Retina (tissue), 1 donor: ENCODE results near the gene EGF.
"Not testable (repeated sequence)": the region's sequence is repeated elsewhere in the genome, so short reads cannot be mapped to it uniquely, and the experiment has no call there.

Experiments used
- DNase-seq: peaks from one replicate; pipeline ENCODE4 v3.0.0-alpha.2; 2016

Gene EGF

DNA sequence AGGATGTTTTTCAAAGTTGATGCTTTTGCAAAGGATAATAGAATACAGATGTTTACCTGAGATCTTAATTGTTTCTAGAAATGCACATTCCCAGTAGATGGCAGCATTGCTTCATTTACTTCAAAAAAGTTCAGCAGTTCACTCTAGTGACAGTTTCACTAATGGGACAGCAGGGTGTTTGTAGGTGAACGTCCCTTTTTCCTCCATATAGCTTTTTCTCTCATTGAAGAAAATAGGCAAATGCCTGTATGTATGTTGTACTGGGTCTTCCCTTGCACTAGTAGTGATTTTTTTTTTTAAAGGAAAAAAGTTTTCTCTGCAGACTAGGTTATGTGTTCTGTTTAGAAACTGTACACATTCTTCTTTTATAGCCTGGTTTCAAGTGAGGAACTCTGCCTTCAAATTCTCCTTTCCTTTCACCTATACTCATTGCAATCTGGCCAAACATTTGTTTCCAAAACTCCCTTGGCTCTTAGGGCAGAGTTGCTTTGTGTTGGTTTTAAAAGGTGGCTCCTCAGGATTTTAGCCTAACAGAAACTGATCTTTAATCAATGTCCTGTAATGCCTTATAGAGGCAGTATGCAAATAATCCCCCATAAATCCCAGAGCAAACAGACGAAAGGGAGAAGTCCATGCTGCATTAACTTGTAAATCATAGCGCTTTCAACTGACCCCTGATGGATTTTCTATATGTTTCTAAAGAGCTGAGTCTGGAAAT lies 86.3 kb downstream of the EGF start:
- peak; percentile 41 for DNase-seq

DNA sequence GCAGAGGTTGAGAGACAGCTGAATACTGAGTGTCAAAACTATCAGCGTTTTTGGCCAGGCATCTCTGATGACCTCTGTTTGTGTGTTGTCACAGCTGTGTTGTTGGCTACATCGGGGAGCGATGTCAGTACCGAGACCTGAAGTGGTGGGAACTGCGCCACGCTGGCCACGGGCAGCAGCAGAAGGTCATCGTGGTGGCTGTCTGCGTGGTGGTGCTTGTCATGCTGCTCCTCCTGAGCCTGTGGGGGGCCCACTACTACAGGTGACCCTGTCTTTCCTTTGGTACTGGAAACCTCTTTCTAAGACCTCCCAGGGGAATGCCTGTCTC lies 86.9 kb downstream of the EGF start:
- no peak for DNase-seq

DNA sequence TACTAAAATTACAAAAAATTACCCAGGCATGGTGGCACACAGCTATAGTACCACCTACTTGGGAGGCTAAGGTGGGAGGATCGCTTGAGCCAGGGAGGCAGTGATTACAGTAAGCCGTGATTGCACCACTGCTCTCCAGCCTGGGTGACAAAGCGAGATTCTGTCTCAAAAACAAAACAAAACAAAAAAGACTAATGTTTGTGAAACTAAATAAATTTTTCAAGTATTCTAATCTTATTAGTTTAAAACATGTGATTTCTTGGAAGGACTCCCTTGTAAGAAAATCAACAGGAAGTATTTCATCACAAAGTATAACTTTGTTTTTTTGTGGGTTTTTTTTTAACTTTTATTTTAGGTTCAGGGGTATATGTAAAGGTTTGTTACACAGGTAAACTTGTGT lies 89.6 kb downstream of the EGF start:
- no peak for DNase-seq

DNA sequence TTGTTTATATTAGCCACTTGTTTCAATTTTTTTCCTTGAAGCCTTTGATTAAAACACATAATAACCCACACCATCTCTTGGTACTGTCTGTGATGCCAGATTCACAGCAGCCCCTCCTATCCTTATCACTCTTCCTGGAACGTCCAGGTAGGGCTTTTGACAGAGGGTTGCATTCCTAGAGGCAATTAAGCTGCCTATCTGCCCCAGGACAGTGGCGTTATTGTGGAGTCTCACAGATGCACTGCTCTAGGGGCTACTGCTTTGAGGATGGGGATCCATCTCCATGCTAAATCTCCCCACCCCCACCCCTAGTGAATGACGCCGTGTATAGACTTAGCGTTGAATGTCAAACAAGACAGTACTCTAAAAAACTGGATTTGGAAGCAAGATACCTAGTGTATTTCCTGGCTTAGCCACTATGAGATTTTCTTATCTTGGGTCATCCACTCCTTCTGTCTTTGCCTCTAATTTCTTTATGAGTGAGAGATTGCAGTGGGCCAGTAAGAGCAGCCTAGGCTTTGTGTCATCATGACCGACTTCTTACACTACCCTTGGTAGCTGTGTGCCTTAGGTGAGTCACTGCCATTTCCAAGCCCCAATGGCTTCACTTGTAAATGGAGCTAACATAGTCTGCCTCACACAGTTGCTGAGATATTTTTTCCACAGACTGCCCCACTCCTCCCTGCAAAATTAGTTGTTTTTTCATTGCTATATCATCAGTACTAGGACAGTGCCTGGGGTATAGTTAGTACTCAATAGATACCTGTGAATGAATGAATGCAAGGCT lies 90.9 kb downstream of the EGF start:
- DNase-seq: no peak

DNA sequence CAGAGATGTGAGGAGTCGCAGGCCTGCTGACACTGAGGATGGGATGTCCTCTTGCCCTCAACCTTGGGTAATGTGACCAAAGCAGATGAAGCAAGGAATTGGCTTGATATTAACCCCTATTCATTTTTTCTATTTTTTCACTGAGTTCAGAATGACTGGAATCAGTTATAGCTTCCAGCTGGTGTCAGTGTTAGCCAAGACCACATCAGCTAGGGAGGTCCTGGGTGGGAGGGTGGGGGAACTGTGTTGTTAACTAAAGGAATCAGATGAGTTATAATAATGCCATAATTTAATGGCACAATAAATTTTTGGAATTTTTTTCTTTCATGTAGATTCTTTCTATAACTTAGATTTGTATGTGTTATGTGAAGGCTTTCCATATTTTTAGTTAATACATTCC lies 91.9 kb downstream of the EGF start:
- no peak for DNase-seq

DNA sequence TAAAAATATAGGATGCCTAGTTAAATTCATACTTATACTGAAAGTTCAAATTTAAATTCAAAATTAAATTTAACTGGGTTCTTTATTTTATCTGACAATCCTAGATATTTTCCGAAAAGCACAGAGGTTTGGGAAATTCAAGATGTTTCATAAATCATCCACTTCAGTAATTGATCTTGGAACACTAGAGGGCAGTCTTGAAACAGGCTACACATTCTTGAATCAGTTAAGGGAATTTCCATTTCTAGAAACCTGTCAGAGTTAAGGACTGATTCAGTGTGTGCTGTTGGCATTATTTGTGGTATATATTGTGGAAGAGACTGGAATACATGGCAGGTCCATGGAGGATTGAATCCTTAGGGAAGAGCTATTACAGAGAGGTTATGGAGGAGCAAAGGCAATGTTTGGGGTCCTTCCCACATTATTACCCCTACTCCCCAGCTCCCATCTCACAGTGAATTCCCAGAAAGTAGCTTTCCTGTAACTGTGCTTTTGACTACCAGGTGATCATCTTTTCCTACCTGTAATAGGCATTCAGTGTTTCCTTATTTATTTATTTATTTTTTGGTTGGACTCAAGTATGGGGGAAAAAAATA lies 92.9 kb downstream of the EGF start:
- no peak for DNase-seq

DNA sequence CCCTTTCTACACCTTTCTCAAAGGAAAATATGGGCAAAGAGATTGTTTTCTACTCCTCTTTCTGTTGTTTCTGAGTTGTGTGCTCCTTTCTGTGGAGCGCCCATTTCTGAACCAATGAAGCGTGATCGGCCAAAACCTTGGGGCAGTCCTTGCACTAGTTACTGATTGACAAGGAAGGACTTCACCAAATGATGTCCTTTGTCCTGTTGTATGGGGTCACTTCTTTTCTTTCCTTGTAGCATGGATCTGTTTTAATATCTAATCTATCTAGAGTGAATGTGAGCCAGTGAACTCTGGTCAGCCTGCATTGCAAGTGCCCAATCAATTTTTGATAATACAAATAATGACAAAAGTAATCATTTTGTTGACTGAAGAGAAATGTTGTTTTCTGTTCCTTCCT lies 94.5 kb downstream of the EGF start:
- no peak for DNase-seq

DNA sequence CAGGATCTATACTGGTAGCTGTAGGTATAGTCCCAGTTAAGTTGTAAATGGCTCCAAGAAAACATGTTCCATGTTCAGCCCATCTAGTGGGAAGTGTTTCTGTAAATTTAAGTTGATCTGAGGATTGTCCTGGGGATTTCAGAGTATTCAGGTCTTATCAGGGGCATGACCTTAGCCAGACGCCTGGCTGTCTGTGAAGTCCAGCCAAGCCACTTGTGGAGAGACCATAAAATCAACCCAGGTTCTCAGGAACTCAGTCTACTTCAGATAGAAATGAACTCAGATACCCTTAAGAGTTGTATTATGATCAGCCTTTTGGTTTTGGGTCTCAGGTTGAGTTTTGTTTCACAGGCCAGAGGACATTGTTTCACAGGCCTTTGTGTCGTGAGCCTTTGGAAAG lies 95.9 kb downstream of the EGF start:
- no peak for DNase-seq

DNA sequence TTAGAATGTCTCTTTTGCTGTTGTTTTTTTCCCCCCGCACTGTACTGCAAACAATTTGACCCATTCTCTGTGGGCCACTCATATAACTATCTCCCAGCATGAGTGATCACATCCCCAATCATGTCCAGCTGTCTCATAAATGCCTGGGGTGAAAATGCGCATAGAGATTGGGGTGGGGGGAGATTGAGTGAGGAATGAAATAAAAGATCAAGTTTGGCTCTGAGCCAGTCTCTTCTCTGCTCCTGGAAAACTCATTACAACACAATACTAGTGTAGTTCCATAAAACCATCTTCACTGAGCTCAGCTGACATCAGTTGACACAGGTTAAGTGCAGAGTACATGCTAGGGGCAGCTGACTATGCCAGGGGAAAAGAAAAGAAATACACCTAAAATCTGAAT lies 96.9 kb downstream of the EGF start:
- DNase-seq: no peak

DNA sequence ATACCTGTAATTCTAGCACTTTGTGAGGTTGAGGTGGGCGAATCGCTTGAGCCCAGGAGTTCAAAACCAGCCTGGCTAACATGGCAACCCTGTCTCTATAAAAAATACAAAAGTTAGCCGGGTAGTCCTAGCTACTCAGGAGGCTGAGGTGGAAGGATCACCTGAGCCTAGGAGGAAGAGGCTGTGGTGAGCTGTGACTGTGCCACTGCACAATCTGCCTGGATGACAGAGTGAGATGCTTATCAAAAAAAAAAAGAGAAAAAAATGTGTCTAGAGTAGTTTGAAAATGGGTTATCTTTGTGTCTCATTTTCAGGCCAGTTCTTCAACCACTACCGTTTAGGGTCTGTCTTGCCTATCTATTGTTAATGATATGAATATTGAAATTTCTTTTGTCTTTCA lies 98.1 kb downstream of the EGF start:
- no peak for DNase-seq

DNA sequence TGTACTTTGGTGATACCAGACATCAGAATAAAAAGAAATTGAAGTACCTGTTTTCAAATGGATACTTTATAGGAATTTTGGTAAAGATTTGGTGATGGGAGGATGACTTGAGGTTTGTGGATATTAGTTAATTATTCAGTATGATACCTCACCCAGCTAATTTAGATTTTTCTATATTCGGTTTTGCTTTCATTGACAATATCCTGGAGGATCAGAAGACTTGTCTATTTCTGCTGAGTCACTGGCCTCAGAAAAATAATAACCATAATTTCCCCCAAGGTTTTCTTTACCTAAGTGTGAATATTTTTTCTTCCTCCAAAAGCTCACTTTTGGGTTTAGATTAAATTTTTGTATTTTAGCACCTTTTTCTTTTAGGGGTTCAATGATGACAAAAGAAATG lies 100.2 kb downstream of the EGF start:
- DNase-seq: no peak

DNA sequence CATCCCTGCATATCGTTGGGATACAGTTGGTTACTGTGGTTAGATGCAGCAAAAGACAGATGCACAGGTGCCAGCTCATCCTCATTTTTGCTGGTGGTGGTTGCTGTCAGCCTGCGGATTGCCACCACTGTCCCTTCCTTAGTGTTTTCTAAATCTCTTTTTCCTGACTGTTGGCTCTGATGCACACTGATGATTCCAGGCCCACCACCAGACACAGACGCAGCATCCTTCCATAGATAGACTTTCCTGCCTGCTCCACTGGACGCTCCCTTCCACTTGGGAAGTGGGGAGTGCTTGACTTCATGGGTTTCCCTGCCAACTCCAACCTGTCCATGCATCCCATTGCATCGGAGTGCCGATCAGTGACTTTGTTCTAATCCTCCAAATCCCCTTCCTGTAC lies 101.5 kb downstream of the EGF start:
- DNase-seq: no peak

DNA sequence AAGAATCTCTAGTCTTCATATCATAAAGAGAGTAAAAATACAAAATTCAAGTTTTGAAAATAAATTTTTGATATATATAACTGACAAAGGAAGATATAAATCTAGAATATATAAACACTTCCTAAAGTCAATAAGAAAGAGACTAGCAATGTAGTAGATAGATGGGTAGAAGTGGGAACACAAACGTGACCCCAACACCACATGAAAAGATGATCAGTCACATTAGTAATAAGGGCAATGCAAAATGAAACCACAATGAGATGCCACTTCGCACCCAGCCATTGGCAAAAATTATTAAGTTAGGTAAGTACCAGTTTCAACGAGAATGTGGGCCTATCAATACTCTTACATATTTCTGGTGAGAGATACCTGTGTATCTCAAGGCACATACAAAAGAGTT lies 106.5 kb downstream of the EGF start:
- DNase-seq: no peak

DNA sequence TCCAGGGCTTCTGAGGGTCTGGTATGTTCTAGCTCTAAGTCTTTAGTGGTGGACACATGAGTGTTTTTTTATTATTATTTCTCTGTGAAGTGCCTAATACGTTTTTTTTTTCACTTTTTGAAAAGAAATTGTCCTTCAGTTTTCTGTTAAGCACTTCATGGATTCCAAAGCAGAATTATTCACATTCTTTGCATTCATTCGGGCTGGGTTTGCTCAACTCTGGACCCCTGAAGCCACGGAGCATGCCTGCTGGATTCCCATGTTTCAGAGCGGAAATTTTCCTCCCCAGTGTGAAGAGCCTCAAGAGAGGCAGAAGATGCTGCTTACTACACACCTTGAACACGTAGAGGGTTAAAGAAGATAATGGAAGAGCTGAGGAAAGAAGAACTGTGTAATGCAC lies 107.5 kb downstream of the EGF start:
- DNase-seq: no peak

DNA sequence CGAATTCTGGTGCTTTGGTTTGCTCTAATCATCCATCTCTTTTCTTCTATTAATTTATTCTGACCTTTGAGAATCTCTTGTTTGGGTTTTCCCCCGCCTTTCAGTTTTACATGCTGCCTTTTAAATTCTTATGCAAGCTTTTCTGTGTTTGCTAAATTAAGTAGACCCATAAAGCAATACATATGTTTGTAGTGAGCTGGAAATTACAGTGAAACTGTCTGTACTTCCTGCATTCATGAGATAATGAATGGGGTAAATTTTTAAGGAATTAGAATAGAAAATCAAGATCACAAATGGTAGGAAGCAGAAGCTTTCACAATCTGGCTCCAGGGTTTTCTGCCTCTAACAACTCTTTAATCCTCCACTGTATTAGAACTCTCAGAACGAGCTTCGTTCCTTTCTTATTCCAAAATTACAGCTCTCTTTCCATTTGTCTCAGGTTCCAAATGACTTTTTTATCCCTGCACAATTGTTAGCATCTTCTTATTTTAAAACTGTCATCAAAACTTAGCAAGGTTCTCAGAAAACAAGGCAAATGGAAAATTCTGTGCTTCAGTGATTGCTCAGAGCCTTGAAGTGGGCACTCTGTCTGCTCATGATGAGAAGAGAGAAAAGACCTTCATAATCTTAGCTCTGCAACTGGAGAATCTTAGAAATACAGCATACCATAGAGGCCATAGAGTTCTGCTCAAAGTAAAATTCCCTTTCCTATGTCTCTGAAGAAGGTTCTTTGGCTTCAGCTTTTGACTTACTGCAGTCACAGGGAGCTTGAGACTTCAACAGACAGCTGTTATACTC lies 108.2 kb downstream of the EGF start:
- no peak for DNase-seq

DNA sequence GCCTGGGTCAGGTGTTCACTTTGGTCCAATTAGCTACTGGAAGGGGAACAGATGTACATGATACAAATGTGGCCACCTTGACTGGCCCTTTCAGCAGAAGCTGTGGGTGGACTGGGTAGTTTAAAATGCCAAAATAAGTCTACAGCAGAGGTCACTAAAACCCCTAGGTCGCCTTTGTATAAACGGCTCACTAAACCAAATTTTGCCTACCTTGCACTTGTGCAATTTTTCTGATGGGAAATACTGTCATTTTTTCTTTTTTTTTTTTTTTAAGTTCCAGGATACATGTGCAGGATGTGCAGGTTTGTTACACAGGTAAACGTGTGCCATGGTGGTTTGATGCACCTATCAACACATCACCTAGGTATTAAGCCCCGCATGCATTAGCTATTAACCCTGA lies 109.8 kb downstream of the EGF start:
- DNase-seq: no peak

DNA sequence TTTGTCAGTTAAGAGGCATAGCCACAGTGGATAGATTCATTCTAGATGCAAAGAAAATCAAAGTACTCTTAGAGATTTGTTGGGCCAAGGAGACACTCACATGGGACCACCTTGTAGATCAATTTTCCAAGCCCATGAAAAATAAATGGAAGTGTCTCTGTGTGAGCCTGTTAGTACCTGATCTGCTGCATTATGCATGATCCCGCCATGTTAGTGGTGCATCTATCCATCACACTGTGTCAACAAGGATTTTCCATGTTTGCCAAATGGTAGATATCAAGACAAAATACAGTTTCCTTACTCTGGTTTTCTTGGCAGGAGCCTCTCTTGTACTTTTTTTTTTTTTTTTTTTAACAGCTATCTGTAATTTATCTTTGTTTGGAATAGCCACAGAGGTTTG lies 112.4 kb downstream of the EGF start:
- DNase-seq: peak; percentile 32

DNA sequence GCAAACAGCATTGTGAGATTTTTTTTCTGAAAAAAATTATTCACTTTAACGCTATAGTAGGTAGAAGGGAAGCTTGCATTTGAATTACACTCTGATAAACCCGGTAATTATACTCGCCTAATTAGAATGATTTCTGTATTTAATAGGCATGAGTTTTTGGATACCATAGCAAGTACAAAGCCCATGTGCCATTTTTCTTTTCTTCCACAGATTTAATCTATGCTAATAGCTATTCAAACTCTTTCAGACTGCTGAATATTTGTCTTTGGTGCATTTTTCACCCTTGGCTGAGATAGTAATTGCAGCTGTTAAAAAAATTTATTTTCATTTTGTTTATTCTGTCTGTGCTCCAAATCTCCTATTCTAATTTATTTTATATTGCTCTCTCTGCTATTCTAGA lies 113.0 kb downstream of the EGF start:
- DNase-seq: no peak

DNA sequence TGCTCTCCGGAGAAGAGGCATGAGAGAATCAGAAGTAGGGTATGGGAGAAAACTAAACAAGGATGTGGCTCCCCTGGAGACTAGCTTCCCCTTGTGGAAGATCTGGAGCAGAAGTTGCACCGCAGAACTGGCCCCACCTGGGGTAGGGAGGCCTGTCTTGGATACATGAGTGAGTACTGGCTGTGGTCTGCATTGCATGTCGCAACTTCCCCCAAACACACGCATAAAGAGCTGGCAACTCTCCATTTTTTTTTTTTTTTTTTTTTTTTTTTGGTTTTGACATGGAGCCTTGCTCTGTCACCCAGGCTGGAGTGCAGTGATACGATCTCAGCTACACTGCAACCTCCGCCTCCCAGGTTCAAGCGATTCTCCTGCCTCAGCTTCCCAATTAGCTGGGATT lies 119.9 kb downstream of the EGF start:
- DNase-seq: no peak

DNA sequence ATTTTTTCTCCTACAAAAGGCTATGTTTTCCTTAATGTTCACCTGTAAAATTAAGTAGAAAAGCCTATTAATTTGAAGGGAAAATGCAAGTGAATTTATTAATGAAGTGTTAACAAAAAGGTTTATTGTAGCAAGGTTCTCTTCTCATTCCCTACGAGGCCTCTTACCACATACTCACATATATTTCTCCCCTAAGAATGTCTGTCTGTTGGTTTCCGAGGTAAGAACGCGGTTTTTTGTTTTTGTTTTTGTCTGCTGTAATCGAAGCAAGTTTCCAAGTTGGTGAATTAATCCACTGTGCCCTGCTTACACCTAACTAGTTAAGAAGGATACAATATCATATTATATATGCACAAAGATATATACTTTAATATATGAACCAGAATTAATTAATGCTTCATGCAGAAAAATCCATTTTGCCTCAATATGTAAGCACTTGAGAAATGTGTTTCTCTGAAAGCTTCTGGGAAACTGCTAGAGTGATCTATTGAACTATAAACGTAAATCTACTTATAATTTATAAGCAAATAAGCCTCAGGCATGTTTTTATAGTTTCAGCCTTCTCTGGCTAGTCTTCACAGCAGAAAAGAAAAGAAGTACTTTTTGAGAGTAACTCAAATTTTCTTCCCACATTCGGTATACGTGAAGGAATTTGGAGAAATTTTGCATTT lies 120.8 kb downstream of the EGF start:
- DNase-seq: no peak

DNA sequence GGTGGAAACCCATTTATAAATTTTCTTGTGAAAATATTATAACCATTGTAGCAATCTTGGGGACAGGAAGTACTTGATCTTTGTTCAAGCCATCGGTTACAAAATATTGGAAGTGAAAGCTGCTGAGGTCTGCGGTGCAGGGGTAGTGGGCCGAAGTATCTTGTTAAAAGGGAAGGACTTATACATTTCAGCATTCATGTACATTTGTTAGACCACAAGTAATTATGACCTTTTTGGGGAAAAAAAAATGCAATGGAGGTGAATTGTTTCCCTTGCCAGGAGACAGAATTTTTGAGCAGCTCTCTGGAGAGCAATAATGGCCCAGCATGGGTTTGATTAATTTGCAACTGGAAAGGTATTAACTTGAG lies 121.3 kb downstream of the EGF start:
- no peak for DNase-seq

DNA sequence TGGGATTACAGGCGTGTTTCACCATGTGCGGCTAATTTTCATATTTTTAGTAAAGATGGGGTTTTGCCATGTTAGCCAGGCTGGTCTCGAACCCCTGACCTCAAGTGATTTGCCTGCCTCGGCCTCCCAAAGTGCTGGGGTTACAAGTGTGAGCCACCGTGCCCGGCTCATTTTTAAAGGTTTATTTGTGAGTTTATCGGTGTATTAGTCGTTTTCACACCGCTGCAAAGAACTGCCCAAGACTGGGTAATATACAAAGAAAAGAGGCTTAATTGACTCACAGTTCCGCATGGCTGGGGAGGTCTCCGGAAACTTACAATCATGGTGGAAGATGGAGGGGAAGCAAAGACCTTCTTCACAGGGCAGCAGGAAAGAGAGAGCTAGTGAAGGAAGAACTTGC lies 126.5 kb downstream of the EGF start:
- not testable (repeated sequence) for DNase-seq

DNA sequence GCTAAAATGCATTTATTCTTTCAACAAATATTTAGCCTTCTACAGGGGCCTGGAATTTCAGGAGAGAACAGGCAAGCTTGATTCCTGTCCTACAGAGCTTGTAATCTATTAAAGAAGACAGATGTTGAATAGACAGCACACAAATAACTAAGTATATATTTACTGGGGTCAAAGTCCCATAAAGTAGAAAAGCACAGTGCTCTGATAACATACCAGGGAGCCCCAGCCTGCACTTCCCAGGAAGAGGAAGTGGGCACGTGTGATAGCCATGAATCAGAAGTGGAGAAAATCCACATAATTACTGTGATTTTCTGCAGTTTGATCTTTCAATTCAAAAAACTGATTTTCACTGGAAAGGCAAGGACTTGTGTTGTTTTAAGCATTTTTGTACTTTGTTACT lies 129.1 kb downstream of the EGF start:
- DNase-seq: no peak
